ENCODE results near the gene CAMK2D.
"Not testable (repeated sequence)": the region's sequence is repeated elsewhere in the genome, so short reads cannot be mapped to it uniquely, and the experiment has no call there.

Gene CAMK2D

DNA sequence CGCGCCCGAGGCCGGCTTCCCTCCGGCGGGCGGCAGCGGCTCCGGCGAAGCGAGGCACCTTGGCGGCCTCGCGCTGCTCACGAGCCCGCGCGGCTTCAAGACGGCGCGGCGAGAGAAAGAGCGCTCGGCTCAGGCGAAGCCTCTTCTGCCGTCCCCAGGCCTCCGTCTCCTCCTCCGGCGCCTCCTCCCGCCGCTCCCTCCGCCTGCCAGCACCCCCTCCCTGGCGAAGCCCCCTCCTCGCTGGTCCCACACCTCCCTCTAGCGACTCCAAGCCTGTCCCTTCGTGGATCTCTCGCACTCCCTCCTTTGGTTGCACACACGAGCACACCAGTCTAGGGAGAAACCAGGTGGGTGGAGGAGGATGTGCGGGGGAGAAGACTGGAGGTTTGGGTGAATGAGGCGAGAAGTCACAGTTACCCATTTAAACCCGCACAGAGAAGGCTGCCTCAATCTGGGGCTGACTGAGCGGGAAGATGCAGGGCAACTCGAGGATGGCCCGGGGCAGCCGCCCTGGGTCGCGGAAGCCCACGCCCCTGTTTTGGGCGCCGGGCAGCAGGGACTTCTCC, at the start of gene CAMK2D:
Gene CAMK2D (minus strand): TSS at position 119 of the 566 bp plus-strand sequence. CDS start 670 bp downstream, outside the sequence.
- FAIRE-seq: no peak

DNA sequence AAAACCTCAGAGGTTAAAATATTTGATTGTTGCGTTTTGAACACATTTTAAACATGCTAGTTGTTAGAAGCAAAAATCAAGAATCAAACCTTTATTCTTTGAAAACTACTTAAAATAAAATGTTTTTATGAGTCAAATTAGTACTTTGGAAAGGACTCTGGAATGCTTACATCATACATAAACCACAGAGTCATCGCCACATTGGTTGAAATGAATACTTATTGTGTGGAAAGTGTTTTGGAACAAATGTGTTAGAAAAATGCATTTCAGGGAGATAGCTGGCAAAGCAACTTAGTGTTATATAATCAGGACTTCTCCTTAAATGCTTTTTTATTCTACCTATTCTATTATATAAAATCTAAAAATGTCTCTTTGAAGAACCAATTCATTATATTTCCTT, 49.4 kb upstream of the CAMK2D start:
- FAIRE-seq: no peak

DNA sequence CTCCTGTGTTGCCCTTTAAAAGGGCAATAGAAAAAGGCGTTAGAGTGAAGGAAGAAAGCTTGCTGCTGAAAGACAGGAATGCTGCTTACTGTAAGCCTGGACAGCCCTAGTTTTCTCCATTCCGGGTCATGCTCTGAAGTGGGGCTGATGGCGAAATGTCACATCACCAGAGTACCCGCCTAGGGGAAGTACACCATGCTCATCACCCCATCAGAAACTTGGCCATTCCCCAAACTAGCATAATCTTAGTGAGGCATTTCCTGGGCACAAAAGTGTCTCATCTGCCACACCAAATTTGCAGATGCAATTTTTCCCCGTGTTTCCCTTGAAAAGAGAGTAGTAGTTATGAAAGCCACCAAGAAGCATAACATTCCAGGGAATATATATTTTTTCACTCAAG, 47.8 kb upstream of the CAMK2D start:
- FAIRE-seq: no peak

DNA sequence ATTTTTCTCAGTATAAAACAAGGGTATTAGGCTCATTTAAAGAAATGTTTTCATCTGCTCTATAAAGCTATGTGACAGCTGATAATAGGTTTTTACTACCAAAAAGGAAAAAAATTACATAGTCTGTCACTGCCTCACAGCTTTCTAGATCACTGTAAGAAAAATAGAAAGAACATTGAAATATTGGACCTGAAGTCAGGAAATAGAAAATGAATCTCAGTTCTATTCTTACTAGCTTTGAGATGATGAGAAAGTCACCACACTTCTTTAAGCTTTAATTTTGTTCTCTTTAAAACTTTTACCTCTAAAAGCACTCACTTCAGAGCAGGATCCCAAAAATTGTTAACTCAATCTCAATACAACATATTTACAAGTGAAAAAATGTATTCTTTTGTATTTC, 45.3 kb upstream of the CAMK2D start:
- no peak for FAIRE-seq

DNA sequence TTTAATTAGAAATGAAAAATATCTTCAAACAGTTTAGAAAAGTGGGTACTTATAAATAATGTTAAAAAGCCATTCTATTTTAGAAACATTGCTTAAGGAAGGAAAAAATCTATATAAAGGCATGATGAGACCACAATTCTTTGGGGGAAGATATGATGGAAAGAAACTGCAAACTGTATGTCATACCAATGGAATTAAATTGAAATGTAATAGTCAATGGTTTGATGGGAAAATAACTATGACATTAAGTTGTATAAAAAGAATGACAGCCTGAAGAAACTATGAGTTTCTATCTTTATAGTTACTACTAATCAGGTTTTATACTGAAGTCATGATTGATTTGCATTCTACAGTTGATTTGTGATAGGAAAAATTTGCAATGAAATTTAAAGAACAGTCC, 40.3 kb upstream of the CAMK2D start:
- no peak for FAIRE-seq

DNA sequence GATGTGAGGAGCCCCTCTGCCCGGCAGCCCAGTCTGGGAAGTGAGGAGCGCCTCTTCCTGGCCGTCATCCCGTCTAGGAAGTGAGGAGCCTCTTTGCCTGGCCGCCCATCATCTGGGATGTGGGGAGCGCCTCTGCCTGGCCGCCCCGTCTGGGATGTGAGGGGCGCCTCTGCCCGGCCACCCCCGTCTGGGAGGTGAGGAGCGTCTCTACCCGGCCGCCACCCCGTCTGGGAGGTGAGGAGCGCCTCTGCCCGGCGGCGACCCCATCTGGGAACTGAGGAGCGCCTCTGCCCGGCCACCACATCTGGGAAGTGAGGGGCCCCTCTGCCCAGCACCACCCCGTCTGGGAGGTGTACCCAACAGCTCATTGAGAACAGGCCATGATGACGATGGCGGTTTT, 34.8 kb upstream of the CAMK2D start:
- FAIRE-seq: not testable (repeated sequence)

DNA sequence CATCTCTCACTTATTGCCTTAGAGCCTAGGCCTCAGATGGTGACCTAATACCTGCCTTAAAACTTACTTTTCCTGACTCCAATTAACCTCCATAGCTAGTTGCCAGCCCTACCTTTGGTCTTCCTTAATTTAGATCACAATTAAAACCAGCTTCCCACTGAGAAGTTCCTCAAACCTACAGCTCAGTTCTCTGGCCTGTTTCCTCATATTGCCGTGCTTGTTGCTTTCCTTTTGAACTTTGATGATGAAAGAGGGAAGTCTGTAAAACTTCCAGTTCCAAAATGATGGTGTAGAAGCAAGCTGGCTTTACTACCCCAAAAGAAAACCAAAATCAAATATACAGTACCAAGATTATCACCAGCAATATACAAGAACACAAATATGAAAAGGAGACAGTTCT, 28.9 kb upstream of the CAMK2D start:
- FAIRE-seq: no peak

DNA sequence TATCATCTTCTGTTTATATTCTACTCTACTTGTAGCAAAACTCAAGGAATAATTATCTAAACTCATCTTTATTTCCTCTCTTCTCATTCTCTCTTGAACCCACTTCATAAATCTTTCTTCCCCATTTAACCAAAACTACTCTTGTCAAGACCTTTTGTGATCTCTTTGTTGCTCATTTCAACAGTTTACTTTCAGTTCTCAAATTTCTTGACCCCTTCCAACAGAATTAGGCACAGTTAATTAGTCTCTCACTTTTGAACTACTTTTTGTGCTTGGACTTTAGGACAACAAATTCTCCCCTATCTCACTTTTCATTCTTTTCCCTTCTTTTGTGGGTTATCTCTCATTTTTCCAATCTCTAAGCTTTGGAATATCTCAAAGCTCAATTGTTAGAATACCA, 27.4 kb upstream of the CAMK2D start:
- no peak for FAIRE-seq

DNA sequence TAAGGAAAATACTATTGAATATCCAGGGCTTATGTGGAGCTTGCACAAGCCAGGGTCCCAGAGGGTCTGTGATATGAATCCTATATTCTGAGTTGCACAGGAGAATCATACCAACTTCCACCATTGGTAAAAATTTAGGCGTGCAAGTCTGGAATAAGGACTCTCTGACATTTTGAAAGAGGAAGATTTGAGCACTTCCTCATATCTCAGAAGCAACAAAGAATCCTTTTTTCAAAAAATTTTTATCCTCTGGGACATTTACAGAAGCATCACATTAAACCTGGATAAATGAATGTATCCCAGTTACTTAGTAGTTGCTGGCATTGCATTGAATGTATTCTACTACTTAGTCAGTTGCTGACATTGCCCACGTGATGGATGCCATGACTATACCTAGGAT, 24.2 kb upstream of the CAMK2D start:
- no peak for FAIRE-seq

DNA sequence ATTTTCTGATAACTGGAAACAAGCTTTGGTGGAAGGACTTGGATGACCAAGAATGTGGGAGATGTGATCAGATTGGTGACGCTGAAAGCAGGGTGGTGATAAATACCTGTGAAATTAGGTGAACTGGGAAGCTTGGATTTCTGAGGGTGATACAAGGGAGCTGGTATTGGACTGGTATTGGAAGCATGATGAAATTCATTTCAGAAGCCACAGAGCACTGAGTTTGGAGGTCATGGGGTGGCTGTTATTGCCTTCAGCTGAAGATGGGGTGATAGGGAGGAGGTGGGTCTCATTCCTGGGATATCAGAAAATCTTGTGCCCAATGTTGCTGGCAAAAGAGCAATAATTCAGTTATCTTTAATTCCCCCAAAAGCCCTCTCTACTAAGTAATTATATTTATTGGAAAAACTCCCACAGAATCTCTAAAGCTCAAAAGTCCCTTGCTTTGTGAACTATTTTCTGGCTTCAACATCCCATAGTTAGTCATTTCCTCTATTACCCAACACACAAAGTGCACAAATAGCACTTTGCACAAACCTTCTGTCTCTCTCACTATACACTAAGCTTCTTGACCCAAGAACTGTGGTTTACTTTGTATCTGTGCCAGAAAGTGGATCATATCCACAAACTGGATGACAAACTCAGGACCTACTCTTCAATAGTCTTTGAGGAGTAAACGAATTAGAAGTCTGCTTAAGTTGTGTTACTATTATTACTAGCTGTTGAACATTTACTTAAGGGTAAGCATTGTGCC, 23.1 kb upstream of the CAMK2D start:
- peak; percentile 33 for FAIRE-seq

DNA sequence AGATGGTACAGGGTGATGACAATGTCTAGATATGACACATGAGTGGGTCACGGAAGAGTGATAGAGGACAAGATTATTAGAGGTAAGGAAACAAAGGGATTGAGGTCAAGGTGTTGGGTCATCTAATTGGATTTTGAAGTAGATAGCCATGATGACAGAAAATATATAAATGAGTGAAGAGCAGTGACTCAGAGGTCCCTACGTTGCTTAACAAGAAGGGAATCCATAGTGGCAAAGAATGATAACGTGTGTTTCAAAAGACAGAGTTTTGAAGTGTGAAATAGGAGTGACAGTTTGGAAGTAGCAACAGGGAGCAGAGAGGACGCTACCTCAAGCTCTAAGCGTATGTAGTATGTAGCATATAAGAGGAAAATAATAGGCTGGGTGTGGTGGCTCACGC, 22.2 kb upstream of the CAMK2D start:
- no peak for FAIRE-seq

DNA sequence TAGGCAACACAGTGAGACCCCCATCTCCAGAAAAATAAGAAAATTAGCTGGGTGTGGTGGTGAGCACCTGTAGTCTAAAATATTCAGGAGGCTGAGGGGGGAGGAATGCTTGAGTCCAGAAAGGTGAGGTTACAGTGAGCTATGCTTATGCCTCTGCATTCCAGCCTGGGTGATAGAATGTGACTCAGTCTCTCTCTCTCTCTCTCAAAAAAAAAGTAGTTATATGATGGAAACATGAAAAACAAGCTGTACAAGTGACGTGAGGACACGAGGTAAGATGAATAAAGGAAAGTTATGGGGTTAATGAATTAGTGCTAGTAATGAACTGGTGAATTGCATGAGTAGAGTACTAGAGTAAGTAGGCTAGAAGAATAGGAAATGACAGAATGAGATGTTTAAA, 21.8 kb upstream of the CAMK2D start:
- no peak for FAIRE-seq

DNA sequence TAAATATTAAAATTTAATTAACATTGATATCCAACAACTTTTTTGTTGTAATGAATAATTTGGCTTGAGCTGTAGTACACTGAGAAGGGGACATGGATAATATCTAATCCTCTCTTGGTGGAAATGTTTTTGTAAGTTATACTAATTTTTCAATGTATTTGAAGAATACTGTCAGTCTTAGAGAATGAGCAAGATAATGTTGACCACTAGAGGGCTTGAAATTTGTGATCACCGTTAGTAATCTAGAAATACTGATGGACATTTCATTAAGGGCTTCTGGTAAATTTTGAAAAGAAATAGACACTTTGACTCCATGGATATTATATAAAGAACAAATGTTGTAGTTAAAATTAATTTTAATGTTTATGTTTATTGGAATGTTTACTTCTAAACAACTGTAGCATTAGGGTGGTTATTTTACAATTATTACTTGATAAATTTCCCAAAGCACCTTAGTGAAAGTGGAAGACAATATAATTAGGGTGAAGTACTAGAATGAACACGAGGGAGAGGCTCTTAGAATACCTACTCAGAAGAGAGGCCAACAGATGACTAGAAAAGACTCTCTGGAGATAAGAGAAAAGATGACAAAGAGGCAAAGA, 20.0 kb upstream of the CAMK2D start:
- FAIRE-seq: peak; percentile 94

DNA sequence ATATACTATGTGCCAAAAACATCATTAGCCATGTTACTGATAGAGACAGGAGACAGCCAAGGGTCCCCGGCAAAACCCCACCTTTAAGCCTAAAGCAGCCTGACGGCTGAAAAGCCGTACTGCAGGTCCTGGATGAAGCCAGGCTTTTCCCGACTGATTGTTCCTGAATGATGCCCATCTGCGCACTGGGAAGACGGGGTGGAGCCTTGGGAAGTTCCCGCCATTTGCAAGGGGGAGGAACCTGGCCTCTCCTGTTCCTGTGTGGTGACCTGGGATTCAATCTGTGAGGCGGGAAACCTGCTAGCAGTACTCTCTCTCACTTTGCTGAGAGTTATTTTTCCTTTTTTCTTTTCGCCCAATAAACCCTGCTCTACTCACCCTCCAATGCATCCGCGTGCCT, 15.1 kb upstream of the CAMK2D start:
- no peak for FAIRE-seq

DNA sequence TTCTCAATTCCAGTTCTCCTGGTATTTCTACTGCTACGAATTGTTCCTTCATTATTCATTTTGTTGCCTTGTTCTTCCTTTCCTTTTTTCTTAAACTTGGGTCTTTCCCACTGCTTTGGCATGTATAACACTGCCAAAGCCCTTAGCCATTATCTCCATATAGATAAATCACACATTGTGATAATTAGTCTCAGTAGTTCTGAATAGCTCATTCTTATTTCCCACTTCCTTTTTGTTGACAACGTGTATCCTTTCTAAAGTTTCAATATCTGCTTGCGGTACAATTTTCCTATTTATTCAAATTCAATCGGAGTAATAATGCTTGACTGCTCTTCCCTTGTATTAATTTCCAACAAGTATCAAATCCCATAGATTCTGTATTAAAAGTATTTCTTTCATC, 14.5 kb upstream of the CAMK2D start:
- no peak for FAIRE-seq

DNA sequence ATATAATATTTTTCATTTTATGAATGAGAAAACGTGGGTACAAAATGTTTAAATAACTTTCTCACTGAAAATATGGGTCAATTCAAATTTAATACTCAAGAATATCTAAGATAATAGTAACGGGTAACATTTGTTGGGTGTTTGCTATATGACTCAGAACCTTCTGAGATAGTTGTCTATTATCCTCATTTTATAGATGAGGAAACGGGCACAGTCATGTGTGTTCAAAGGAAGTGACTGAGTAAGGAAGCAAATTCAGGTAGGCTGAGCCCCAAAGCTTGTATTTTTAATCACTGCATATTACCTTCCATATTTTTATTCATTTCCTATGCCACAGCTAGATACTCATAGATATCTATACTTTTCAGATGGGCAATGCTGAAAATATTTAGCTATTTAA, 12.2 kb upstream of the CAMK2D start:
- FAIRE-seq: no peak

DNA sequence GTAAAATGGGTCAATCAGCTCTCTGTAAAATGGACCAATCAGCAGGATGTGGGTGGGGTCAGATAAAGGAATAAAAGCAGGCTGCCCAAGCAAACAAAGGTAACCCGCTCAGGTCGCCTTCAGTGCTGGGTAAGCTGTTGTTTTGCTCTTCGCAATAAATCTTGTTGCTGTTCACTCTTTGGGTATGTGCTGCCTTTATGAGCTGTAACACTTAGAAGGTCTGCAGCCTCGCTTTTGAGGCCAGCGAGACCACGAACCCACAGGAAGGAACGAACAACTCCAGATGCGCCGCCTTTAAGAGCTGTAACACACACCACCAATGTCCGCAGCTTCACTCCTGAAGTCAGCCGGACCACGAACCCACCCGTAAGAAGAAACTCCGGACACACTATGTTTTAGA, 11.5 kb upstream of the CAMK2D start:
- no peak for FAIRE-seq

DNA sequence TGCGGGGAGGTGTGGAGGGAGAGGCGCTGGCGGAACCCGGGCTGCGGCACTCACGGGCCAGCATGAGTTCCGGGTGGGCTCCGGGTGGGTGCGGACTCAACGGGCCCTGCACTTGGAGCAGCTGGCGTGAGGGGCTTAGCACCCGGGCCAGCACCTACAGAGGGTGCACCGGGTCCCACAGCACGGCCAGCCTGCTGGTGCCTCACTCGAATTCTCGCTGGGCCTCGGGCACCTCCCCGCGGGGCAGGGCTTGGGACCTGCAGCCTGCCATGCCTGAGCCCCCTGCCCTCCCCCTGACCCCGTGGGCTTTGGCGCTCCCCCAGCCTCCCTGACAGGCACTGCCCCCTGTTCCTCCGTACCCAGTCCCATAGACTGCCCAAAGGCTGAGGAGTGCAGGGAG, 10.8 kb upstream of the CAMK2D start:
- FAIRE-seq: no peak

DNA sequence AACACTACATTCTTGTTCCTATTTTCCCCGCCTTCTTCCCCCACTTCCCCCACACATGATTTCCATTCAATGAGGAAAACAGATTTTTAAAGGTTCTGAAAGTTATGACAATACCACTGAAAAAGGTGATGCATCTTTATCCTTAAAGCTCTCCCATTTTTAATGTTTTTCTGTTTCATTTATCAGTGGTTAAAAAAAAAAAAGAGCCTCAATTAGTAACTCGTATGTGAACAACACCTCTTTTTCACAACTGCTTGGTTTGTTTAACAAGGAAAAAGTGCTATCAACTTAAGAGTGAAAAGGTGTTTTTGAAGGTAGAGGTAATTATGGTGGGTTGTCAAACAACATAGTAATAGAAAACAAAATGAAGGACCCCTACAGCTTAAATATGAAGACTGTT, 8.2 kb upstream of the CAMK2D start:
- no peak for FAIRE-seq

DNA sequence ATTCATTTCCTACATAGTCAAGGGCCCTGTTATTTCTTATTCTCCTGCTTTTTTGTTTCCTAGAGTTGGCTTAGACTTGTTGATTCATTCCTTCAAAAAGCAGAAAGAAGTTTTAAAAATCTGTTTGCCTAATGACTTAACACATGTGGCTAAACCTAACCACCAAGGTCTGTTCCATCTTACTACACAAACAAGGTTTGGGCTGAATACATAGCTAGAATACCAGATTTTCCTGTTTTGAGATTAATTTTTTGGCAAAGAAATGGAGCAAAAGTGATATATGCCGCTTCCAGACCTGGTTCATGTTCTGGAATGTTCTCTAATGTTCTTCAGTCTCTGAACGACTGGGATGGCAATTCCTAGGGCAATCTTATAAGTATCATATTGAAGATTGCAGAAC, 7.4 kb upstream of the CAMK2D start:
- FAIRE-seq: no peak

DNA sequence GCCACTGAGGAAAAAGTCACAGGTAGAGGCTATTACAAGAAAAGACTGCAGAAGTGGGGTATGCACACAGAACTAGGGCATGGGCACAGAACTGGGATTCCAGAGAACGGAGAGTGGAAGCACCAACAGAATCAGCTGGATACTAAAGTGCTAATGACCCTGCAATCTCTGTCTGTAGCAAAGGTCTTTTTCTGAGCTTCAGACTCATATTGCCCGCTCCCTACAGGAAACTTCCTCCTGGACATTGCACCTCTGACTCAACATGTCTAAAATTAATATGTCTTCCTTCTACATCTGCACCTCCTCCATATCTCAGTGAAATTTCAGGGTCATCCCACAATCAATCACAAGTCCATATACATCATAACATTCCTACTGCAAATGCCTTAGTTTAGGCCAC, 5.3 kb upstream of the CAMK2D start:
- no peak for FAIRE-seq

DNA sequence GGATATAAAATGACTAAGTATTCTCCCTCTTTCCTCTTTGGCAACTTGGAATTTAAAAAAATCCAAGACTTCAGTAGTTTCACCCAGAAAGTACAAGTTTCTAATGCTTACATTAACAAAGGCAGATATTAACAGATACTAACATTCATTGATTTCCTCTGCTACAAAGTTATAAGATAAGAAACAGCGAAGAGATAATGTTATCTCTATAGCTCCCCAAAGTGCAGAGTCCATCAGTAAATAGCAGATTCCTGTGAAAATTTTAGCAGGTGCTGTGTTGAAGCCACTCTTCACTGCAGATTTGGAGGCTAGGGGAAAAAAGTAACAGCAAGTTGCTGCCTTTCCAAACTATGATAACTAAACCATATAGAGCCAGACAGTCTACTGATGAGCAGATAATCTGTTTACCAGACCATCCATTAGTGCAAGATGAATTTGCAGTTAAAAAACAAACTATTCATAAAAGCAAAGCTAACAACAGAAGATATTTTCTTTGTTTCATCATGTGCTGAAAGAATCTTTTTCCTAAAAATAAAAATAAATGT, 3.3 kb upstream of the CAMK2D start:
- no peak for FAIRE-seq

DNA sequence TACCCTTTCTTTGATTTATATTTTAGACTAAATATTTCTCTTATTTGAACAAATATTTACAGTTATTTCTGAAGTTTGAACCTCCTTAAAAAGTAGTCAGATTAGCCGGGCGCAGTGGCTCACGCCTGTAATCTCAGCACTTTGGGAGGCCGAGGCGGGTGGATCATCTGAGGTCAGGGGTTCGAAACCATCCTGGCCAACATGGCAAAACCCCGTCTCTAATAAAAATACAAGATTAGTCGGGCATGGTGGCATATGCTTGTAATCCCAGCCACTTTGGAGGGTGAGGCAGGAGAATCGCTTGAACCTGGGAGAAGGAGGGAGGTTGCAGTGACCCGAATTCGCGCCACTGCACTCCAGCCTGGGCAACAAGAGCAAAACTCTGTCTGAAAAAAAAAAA, 2.4 kb upstream of the CAMK2D start:
- not testable (repeated sequence) for FAIRE-seq

DNA sequence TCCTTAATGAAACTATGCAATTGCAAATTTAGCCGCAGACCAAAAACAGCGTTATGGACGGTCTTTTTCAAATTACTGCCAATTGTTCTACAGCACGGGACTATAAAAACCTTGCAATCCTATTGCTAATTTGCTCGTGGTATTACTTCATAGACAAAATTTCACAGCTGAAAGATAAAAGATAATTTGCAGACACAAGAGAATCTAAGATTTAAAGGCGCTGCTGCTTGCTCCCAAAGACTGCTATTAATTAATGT, 1.4 kb upstream of the CAMK2D start:
- FAIRE-seq: peak; percentile 4
